ENCODE measurements around the gene NGRN. TPM values are rescaled to one million over a fixed set of nuclear protein-coding genes. Genes with fewer than 3 reads are reported as not detected.

NGRN gene
- total RNA-seq, 1 donor from 2014 or later: 34.1 TPM

GRCh38 chr15:90234096-90234988, 31.1 kb upstream of the NGRN start, which contains the start of gene GDPGP1:
GDPGP1 (plus strand) TSS chr15:90234209; CDS start chr15:90240909, 6,700 bp downstream.
- intact Hi-C loops (cut with micrococcal nuclease): loop anchor here (1.0 to 5.0 kb wide), 8 partner anchors 31 to 698 kb away; partner anchors contain the start of genes BLM, HDDC3, IDH2 and IQGAP1
- ATAC-seq (ENCODE audit: low read depth): no peak
- no peak for DNase-seq
- no peak for TF ChIP-seq CTCF (IDR thresholded peaks at IDR 0.05)
- CTCF ChIA-PET: interaction anchor here (1.1 to 4.2 kb wide), 7 partner anchors 13 to 74 kb away, joined by 5 to 44 read pairs (median 9); partner anchors contain the start of gene NGRN
- Mint-ChIP-seq H3K4me3 (peak within 1 kb of the TSS; percentile 87), H3K4me1 (peaks cover 46% of the 10 kb centered on the region), H3K9me3 (no peaks in the 10 kb centered on the region), H3K36me3 (ENCODE audit: low read depth) (peaks cover 45% of the 10 kb centered on the region), H3K27ac (peak within 1 kb of the TSS; percentile 97), H3K27me3 (no peaks in the 10 kb centered on the region)
- POLR2A ChIA-PET: interaction anchor here (0.5 to 4.9 kb wide), 27 partner anchors 10 to 701 kb away, joined by 3 to 63 read pairs (median 6); partner anchors contain the start of genes IQGAP1, MAN2A2, NGRN and SEMA4B

- Mint-ChIP-seq H3K36me3 (ENCODE audit: low read depth) (peaks cover 30% of the 10 kb centered on the region), H3K9me3 (no peaks in the 10 kb centered on the region), H3K27me3 (no peaks in the 10 kb centered on the region), H3K27ac (no peak overlapping the region), H3K4me1 (peaks cover 11% of the 10 kb centered on the region), H3K4me3 (no peak overlapping the region)
- CTCF ChIA-PET: no interaction called here
- intact Hi-C loops (cut with micrococcal nuclease): no loop called here
- no peak for TF ChIP-seq CTCF (IDR thresholded peaks at IDR 0.05)
- POLR2A ChIA-PET: no interaction called here
- no peak for ATAC-seq (ENCODE audit: low read depth)
- DNase-seq: no peak
These were observed 26.1 kb upstream of the NGRN start for GRCh38 chr15:90239371-90239770.

GRCh38 chr15:90240856-90241255, 24.6 kb upstream of the NGRN start:
- no peak for TF ChIP-seq CTCF (IDR thresholded peaks at IDR 0.05)
- ATAC-seq (ENCODE audit: low read depth) (no peak), DNase-seq (no peak)
- intact Hi-C loops (cut with micrococcal nuclease): no loop called here
- CTCF ChIA-PET: interaction anchor here (0.8 kb wide), 1 partner anchor 9 kb away, joined by 3 read pairs; no protein-coding TSS in a partner anchor
- H3K4me3 Mint-ChIP-seq: no peak overlapping the region
- H3K27ac Mint-ChIP-seq: no peak overlapping the region
- no peaks in the 10 kb centered on the region for H3K9me3 Mint-ChIP-seq
- H3K27me3 Mint-ChIP-seq: no peaks in the 10 kb centered on the region
- H3K4me1 Mint-ChIP-seq: peaks cover 3% of the 10 kb centered on the region
- POLR2A ChIA-PET: no interaction called here
- H3K36me3 Mint-ChIP-seq (ENCODE audit: low read depth): peaks cover 30% of the 10 kb centered on the region

GRCh38 chr15:90241343-90242192, 23.9 kb upstream of the NGRN start:
- H3K36me3 Mint-ChIP-seq (ENCODE audit: low read depth): peaks cover 23% of the 10 kb centered on the region
- H3K4me1 Mint-ChIP-seq: peaks cover 3% of the 10 kb centered on the region
- H3K27me3 Mint-ChIP-seq: no peaks in the 10 kb centered on the region
- POLR2A ChIA-PET: interaction anchor here (0.6 kb wide), 1 partner anchor 27 kb away, joined by 3 read pairs; no protein-coding TSS in a partner anchor
- CTCF ChIA-PET: interaction anchor here (0.8 kb wide), 1 partner anchor 9 kb away, joined by 3 read pairs; no protein-coding TSS in a partner anchor
- H3K27ac Mint-ChIP-seq: no peak overlapping the region
- ATAC-seq (ENCODE audit: low read depth) (no peak), DNase-seq (no peak)
- no peaks in the 10 kb centered on the region for H3K9me3 Mint-ChIP-seq
- H3K4me3 Mint-ChIP-seq: no peak overlapping the region
- no peak for TF ChIP-seq CTCF (IDR thresholded peaks at IDR 0.05)
- intact Hi-C loops (cut with micrococcal nuclease): no loop called here
